Breast epithelium (tissue), 4 donors: Measurements from ENCODE around the gene MAML3. TPM values are rescaled to one million over a fixed set of nuclear protein-coding genes. Genes with fewer than 3 reads are reported as not detected.

Source experiments
- DNase-seq, 2 donors: peaks; one replicate each; pipeline ENCODE4 v3.0.0-alpha.2; 2019; ENCODE audit warnings: low spot score in 2 of 2
- H3K27ac ChIP-seq, 2 donors: fragments of 200-600 bp; sonication (generic) in 1 of 2; one replicate each; pipeline ENCODE4 v1.5.1; 2016 to 2019; ENCODE audit warnings: mild to moderate bottlenecking in 1 of 2
- H3K27me3 ChIP-seq, 2 donors: fragments of 200-600 bp; sonication (generic) in 1 of 2; one replicate each; pipeline versions ENCODE4 v1.5.1 to v1.6.0; 2017 to 2019; ENCODE audit warnings: control low read depth in 1 of 2, mild to moderate bottlenecking in 1 of 2
- H3K36me3 ChIP-seq: fragments of 200-600 bp; one replicate; pipeline ENCODE4 v1.5.1; 2019
- H3K4me1 ChIP-seq, 2 donors: fragments of 200-600 bp; sonication (generic); one replicate each; pipeline ENCODE4 v1.5.1; 2016 to 2019; ENCODE audit warnings: control low read depth in 1 of 2
- H3K4me3 ChIP-seq, 3 donors: fragments of 200-600 bp; sonication (generic); 1 replicate in 2 of 3; 2 replicates in 1 of 3; pipeline ENCODE4 v1.5.1; 2016 to 2019; ENCODE audit warnings: mild to moderate bottlenecking in 3 of 3, moderate library complexity in 2 of 3
- H3K9me3 ChIP-seq, 2 donors: fragments of 200-600 bp; sonication (generic) in 1 of 2; one replicate each; pipeline ENCODE4 v1.5.1; 2016 to 2019; ENCODE audit warnings: control low read depth in 1 of 2
- CTCF ChIP-seq, 3 donors: fragments of 450-650 bp; IDR thresholded peaks; one replicate each; pipeline ENCODE4 v1.5.1; 2016 to 2017; ENCODE audit warnings: antibody characterized with exemption in 3 of 3, mild to moderate bottlenecking in 3 of 3, moderate library complexity in 3 of 3
- POLR2A ChIP-seq: fragments of 450-650 bp; IDR thresholded peaks from one replicate; pipeline ENCODE4 v1.6.1; 2016; ENCODE audit warnings: antibody characterized with exemption, mild to moderate bottlenecking, moderate library complexity
- POLR2AphosphoS5 ChIP-seq, 3 donors: sonication (generic); formaldehyde crosslinking; IDR thresholded peaks; one replicate each; pipeline ENCODE4 v1.6.1; 2017; ENCODE audit warnings: antibody characterized with exemption in 3 of 3
- intact Hi-C: fragments of 100-400 bp; cut with DNase I; formaldehyde crosslinking; loops from one replicate; pipeline ENCODE4 v1.15.1; 2023; ENCODE audit warnings: low total_unique reads
- total RNA-seq, 3 donors: library from RNA; depleted of rRNA; stranded (reverse); fragments of >200 nt; gene quantifications; one replicate each; pipeline ENCODE4 v1.1.0, GENCODE V29; 2016

MAML3 gene
- total RNA-seq, 3 donors from 2014 or later: 5.0 to 16.8 (median 11.1) TPM

GRCh38 chr4:139696491-139696890 lies 457.5 kb downstream of the MAML3 start:
- intact Hi-C loops: no loop called here
- no peak for DNase-seq
- H3K27me3 ChIP-seq: no peaks in the 10 kb centered on the region

DNA sequence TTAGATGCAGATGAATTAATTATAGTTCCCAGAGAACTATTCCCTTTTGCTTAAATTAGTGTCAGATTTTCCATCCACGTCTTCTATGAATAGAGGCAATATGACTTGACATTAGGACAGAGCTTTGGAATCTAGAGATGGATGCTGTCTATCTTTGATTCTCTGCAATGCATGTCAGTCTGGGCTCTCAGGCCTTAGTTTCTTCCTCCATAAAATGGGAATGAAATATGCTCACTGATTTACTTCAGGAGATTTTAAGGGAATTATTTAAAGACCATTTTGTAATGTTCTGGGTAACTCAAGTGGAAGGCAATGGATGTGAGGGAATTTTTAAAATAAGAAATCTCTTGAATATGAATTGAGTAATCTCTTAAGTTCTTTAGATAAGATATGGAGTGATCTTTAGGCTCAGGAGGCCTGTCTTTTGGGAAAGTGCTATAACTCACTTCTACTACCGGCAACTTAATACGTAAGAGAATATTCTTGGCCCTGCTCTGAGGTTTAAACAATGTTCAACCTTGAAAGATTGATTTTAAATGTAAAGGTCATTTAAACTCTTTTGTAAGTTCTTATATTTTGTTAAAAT lies 459.4 kb downstream of the MAML3 start:
- DNase-seq: no peak
- intact Hi-C loops: no loop called here
- no peaks in the 10 kb centered on the region for H3K36me3 ChIP-seq
- H3K4me3 ChIP-seq: no peak overlapping the region
- no peak overlapping the region for H3K27ac ChIP-seq
- peaks cover 7 to 14% of the 10 kb centered on the region in 2 donors for H3K9me3 ChIP-seq
- no peaks in the 10 kb centered on the region for H3K4me1 ChIP-seq
- H3K27me3 ChIP-seq: no peaks in the 10 kb centered on the region
- TF ChIP-seq POLR2A: no peak
- TF ChIP-seq POLR2AphosphoS5 (IDR thresholded peaks at IDR 0.05): no peak
- TF ChIP-seq CTCF (IDR thresholded peaks at IDR 0.05): no peak

More at GRCh38 chr4:139696491-139696890, 457.5 kb downstream of the MAML3 start:
- no peak overlapping the region for H3K27ac ChIP-seq
- no peak overlapping the region for H3K4me3 ChIP-seq
- TF ChIP-seq POLR2AphosphoS5 (IDR thresholded peaks at IDR 0.05) (no peak), POLR2A (no peak), CTCF (IDR thresholded peaks at IDR 0.05) (no peak)
- H3K9me3 ChIP-seq: peaks cover 7 to 14% of the 10 kb centered on the region in 2 donors
- no peaks in the 10 kb centered on the region for H3K4me1 ChIP-seq
- H3K36me3 ChIP-seq: no peaks in the 10 kb centered on the region

- H3K27me3 ChIP-seq: no peaks in the 10 kb centered on the region
- intact Hi-C loops: no loop called here
- no peaks in the 10 kb centered on the region for H3K36me3 ChIP-seq
- no peak for DNase-seq
- peaks cover 7 to 13% of the 10 kb centered on the region in 2 donors for H3K9me3 ChIP-seq
- H3K4me3 ChIP-seq: no peak overlapping the region
- no peak for TF ChIP-seq POLR2A
- no peak for TF ChIP-seq POLR2AphosphoS5 (IDR thresholded peaks at IDR 0.05)
- no peak for TF ChIP-seq CTCF (IDR thresholded peaks at IDR 0.05)
- H3K4me1 ChIP-seq: no peaks in the 10 kb centered on the region
- no peak overlapping the region for H3K27ac ChIP-seq
Measured at GRCh38 chr4:139692309-139693012, 461.5 kb downstream of the MAML3 start.

DNA sequence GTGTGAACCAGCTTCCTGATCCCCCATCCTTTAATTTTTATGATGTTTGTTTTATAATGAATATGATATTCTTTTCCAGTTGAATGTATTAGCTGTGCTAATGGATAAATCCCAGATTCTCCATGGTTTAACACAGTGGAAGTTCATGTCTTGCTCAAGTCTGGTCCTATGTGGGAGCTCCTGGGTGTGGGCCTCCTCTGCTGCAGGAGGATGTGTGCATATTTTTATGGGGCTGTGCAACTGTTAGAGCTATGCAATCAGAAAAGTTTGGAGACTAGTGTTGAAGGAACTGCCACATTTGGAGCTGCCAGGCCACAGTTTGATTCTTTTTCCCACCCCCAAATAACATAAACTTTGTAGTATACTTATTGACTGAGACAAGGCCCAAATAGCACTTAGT lies 463.6 kb downstream of the MAML3 start:
- TF ChIP-seq POLR2A (no peak), CTCF (IDR thresholded peaks at IDR 0.05) (no peak), POLR2AphosphoS5 (IDR thresholded peaks at IDR 0.05) (no peak)

DNA sequence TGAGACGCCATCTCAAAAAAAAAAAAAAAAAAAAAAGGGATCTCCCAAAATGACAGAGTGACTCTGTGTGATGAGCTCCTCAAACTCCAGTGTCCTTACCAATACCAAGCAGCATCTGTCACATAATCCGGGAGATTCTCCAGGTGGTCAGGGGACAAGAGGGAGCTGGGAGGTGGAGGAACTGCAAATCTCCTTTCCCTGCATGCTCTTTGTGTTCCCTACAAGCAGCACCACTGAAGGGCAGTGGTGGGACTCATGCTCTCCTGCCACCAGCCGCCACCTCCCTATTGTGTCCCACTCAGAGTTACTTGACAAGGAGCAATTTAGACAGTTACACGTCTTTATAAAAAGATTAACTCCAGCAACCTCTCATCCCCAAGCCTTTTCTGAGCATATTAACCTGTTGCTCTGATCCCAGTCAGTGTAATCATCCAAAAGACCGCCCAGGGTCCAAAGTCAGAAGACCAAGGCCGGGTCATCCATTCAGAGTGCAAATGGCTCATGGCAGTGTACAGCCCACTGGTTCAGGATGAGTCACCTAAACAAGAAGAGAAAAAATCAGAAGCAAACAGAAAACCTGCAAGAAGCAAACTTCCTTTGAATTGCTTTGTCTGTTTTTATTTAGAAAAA lies 464.8 kb downstream of the MAML3 start:
- DNase-seq: no peak
- Histone ChIP-seq H3K27ac (no peak overlapping the region), H3K4me1 (no peaks in the 10 kb centered on the region), H3K27me3 (no peaks in the 10 kb centered on the region), H3K4me3 (no peak overlapping the region), H3K9me3 (no peaks in the 10 kb centered on the region), H3K36me3 (no peaks in the 10 kb centered on the region)
- intact Hi-C loops: no loop called here
- TF ChIP-seq CTCF (IDR thresholded peaks at IDR 0.05) (no peak), POLR2AphosphoS5 (IDR thresholded peaks at IDR 0.05) (no peak), POLR2A (no peak)

More for the DNA sequence above, 463.6 kb downstream of the MAML3 start:
- DNase-seq: no peak
- Histone ChIP-seq H3K27me3 (no peaks in the 10 kb centered on the region), H3K27ac (no peak overlapping the region), H3K36me3 (no peaks in the 10 kb centered on the region), H3K4me1 (no peaks in the 10 kb centered on the region), H3K9me3 (no peaks in the 10 kb centered on the region), H3K4me3 (no peak overlapping the region)
- intact Hi-C loops: no loop called here
